ENCODE results near the gene ENDOU.

ENDOU gene

GRCh38 chr12:47757364-47757839, 32.1 kb upstream of the ENDOU start:
- DNase-seq (ENCODE audit: low read depth), result no peak

GRCh38 chr12:47755655-47756562, 30.6 kb upstream of the ENDOU start:
- no peak for DNase-seq (ENCODE audit: low read depth)

- DNase-seq (ENCODE audit: low read depth), result no peak
Observed at GRCh38 chr12:47754881-47755280, 29.6 kb upstream of the ENDOU start.

GRCh38 chr12:47754126-47754525, 28.8 kb upstream of the ENDOU start:
- no peak for DNase-seq (ENCODE audit: low read depth)

GRCh38 chr12:47753021-47754001, 28.0 kb upstream of the ENDOU start:
- DNase-seq (ENCODE audit: low read depth), result no peak

GRCh38 chr12:47752552-47752951, 27.3 kb upstream of the ENDOU start:
- no peak for DNase-seq (ENCODE audit: low read depth)

GRCh38 chr12:47752121-47752520, 26.8 kb upstream of the ENDOU start:
- DNase-seq (ENCODE audit: low read depth), result no peak

- DNase-seq (ENCODE audit: low read depth), result no peak
Observed at GRCh38 chr12:47751561-47751960, 26.3 kb upstream of the ENDOU start.

- DNase-seq (ENCODE audit: low read depth), result no peak
Observed at GRCh38 chr12:47750916-47751470, 25.7 kb upstream of the ENDOU start.

GRCh38 chr12:47750229-47750798, 25.0 kb upstream of the ENDOU start:
- DNase-seq (ENCODE audit: low read depth), result peak; percentile 44

GRCh38 chr12:47748899-47749298, 23.6 kb upstream of the ENDOU start:
- DNase-seq (ENCODE audit: low read depth), result no peak

GRCh38 chr12:47748507-47748828, 23.2 kb upstream of the ENDOU start:
- no peak for DNase-seq (ENCODE audit: low read depth)

GRCh38 chr12:47747596-47748506, 22.6 kb upstream of the ENDOU start:
- no peak for DNase-seq (ENCODE audit: low read depth)

- DNase-seq (ENCODE audit: low read depth), result no peak
Observed at GRCh38 chr12:47747126-47747525, 21.8 kb upstream of the ENDOU start.

GRCh38 chr12:47746523-47746922, 21.2 kb upstream of the ENDOU start:
- no peak for DNase-seq (ENCODE audit: low read depth)

- DNase-seq (ENCODE audit: low read depth), result no peak
Observed at GRCh38 chr12:47746073-47746472, 20.8 kb upstream of the ENDOU start.

- DNase-seq (ENCODE audit: low read depth), result no peak
Observed at GRCh38 chr12:47745485-47746041, 20.3 kb upstream of the ENDOU start.

GRCh38 chr12:47744778-47745436, 19.6 kb upstream of the ENDOU start:
- DNase-seq (ENCODE audit: low read depth), result no peak

- DNase-seq (ENCODE audit: low read depth), result no peak
Observed at GRCh38 chr12:47744005-47744651, 18.8 kb upstream of the ENDOU start.
